A549 (cell line): ENCODE data around the gene SLC6A16. TPM values are rescaled to one million over a fixed set of nuclear protein-coding genes. Genes with fewer than 3 reads are reported as not detected.
A peak's percentile ranks its signal among the peaks of the same experiment; 100 is the strongest.
"Not testable (repeated sequence)": the region's sequence is repeated elsewhere in the genome, so short reads cannot be mapped to it uniquely, and the experiment has no call there.

Source experiments
- ATAC-seq, 2 experiments: fragments of 200-7000 bp in 1 of 2; fragments of >200 bp in 1 of 2; cut with Nextera tagmentation in 1 of 2; cut with Tn5 transposase in 1 of 2; 3 replicates each; pipeline versions ENCODE4 v1.8.0 to v1.9.1; 2018 to 2020; ENCODE audit warnings: mild to moderate bottlenecking in 1 of 2, moderate library complexity in 1 of 2
- CTCF ChIA-PET: fragments of 300-600 bp; sonication (Branson Sonifier 250); formaldehyde crosslinking; extraction: SDS; loops from one replicate; lab custom pipeline; 2021; ENCODE audit warnings: antibody characterized with exemption, inconsistent platforms; lab: Yijun Ruan, JAX
- POLR2A ChIA-PET: fragments of 350-600 bp; formaldehyde crosslinking; extraction: SDS; loops from one replicate; lab custom pipeline; 2021; ENCODE audit warnings: antibody characterized with exemption, inconsistent platforms; lab: Yijun Ruan, JAX
- DNase-seq, 2 experiments: peaks; one replicate each; pipeline versions ENCODE4 v3.0.0 to v3.0.0-alpha.2; 2011 to 2016; ENCODE audit warnings: low read depth in 1 of 2, low spot score in 1 of 2
- FAIRE-seq: peaks from 2 replicates; lab custom pipeline; 2011; peaks lifted over from hg19 to GRCh38; lab: Jason Lieb, UNC
- H3K27ac ChIP-seq, 2 experiments: fragments of >200 bp; sonication (Bioruptor Twin); formaldehyde crosslinking; 3 replicates each; pipeline ENCODE4 v1.5.1; 2016 to 2017
- H3K4me1 ChIP-seq: fragments of >200 bp; sonication (Bioruptor Twin); formaldehyde crosslinking; 3 replicates; pipeline ENCODE4 v1.6.1; 2016
- H3K4me2 ChIP-seq: fragments of >200 bp; sonication (Bioruptor Twin); formaldehyde crosslinking; 3 replicates; pipeline ENCODE4 v1.6.1; 2016
- H3K4me3 ChIP-seq: fragments of >200 bp; sonication (Bioruptor Twin); formaldehyde crosslinking; 3 replicates; pipeline ENCODE4 v1.5.1; 2016
- H3K9me3 ChIP-seq: fragments of >200 bp; sonication (Bioruptor Twin); formaldehyde crosslinking; 3 replicates; pipeline ENCODE4 v1.6.1; 2016
- CBX2 ChIP-seq: fragments of 200-600 bp; sonication (generic); IDR thresholded peaks from 2 replicates; pipeline ENCODE4 v1.6.1; 2016; ENCODE audit warnings: low read depth, mild to moderate bottlenecking, borderline replicate concordance
- CEBPB ChIP-seq, 2 experiments: fragments of >200 bp in 1 of 2; sonication (Bioruptor Twin) in 1 of 2; formaldehyde crosslinking in 1 of 2; IDR thresholded peaks; 2 replicates each; pipeline ENCODE4 v1.6.1; 2012 to 2016
- GATA3 ChIP-seq: IDR thresholded peaks from 2 replicates; pipeline ENCODE4 v1.6.1; 2012; ENCODE audit warnings: borderline replicate concordance
- HEYL ChIP-seq: fragments of 250-450 bp; sonication (Bioruptor Pico); IDR thresholded peaks from 2 replicates; pipeline ENCODE4 v1.8.0; 2021; ENCODE audit warnings: mild to moderate bottlenecking, moderate library complexity
- JUNB ChIP-seq: fragments of >200 bp; sonication (Bioruptor Twin); formaldehyde crosslinking; IDR thresholded peaks from 2 replicates; pipeline ENCODE4 v1.6.1; 2016
- KDM1A ChIP-seq: fragments of 200-600 bp; sonication (generic); IDR thresholded peaks from 2 replicates; pipeline ENCODE4 v1.6.1; 2016; ENCODE audit warnings: low read depth, mild to moderate bottlenecking
- POLR2AphosphoS2 ChIP-seq: conservative IDR thresholded peaks from 2 replicates; pipeline ENCODE4 v1.6.1; 2012; ENCODE audit warnings: low read length, improper control_type of control experiment, inconsistent platforms
- RAD21 ChIP-seq, 2 experiments: fragments of >200 bp in 1 of 2; sonication (Bioruptor Twin) in 1 of 2; formaldehyde crosslinking in 1 of 2; IDR thresholded peaks in 1 of 2; conservative IDR thresholded peaks in 1 of 2; 2 replicates in 1 of 2; 3 replicates in 1 of 2; pipeline ENCODE4 v1.6.1; 2012 to 2018; ENCODE audit warnings: inconsistent platforms in 1 of 2
- RCOR1 ChIP-seq: fragments of 150-350 bp; IDR thresholded peaks from 2 replicates; pipeline ENCODE4 v1.6.1; 2014; ENCODE audit warnings: antibody characterized with exemption, low read length, low read depth
- REST ChIP-seq: fragments of 200-600 bp; sonication (generic); IDR thresholded peaks from 2 replicates; pipeline ENCODE4 v1.6.1; 2016; ENCODE audit warnings: antibody characterized with exemption, mild to moderate bottlenecking, moderate library complexity
- TP53 ChIP-seq: fragments of 250-450 bp; sonication (Bioruptor Pico); IDR thresholded peaks from 2 replicates; pipeline ENCODE4 v1.5.0; 2021; ENCODE audit warnings: mild to moderate bottlenecking, moderate library complexity
- USF2 ChIP-seq: fragments of 450-650 bp; IDR thresholded peaks from 2 replicates; pipeline ENCODE4 v1.6.1; 2014; ENCODE audit warnings: antibody characterized with exemption
- ZNF302 ChIP-seq: fragments of 250-450 bp; sonication (Bioruptor Pico); IDR thresholded peaks from 2 replicates; pipeline ENCODE4 v1.9.0; 2021; ENCODE audit warnings: inconsistent platforms, mild to moderate bottlenecking, moderate library complexity
- WGBS: methylation state at CpG from one replicate; pipeline ENCODE4 v1.1.6; 2017; ENCODE audit errors: missing lambda C conversion rate; 5-methylcytosine and 5-hydroxymethylcytosine counted together
- polyA minus RNA-seq: library from RNA; depleted of rRNA, polyadenylated mRNA; stranded (reverse); fragments of >200 nt; gene quantifications from 2 replicates; pipeline ENCODE4 v1.2.3, GENCODE V29; 2011; rRNA and poly(A)+ RNA removed
- polyA plus RNA-seq, 4 experiments: library from polyadenylated mRNA; depleted of rRNA in 3 of 4; stranded (reverse); fragments of >200 nt; fragmentation: RNase III in 1 of 4; extraction: RNeasy Plus Mini Kit Qiagen cat#74134 plus additional on column Dnase treatment in 1 of 4; gene quantifications; 2 replicates in 3 of 4; 3 replicates in 1 of 4; pipeline ENCODE4 v1.2.3, GENCODE V29; 2011 to 2017

The SLC6A16 gene
- polyA plus RNA-seq (2011; rRNA removed) (5.9 and 8.6 TPM in 2 replicates), polyA plus RNA-seq (2017; fragmentation: RNase III; extraction: RNeasy Plus Mini Kit Qiagen cat#74134 plus additional on column Dnase treatment) (2.4 to 3.2 TPM (median 3.2 TPM) in 3 replicates), polyA minus RNA-seq (3.0 and 5.4 TPM in 2 replicates)
- polyA plus RNA-seq (2012; cell fraction: cytosol; rRNA removed): 1.2 and 1.9 TPM in 2 replicates
- 7.1 and 17.4 TPM in 2 replicates for polyA plus RNA-seq (2012; cell fraction: nucleus; rRNA removed)

- DNase-seq: no peak
- Histone ChIP-seq H3K27ac (no peak within 1 kb of the TSS), H3K4me2 (no peak within 1 kb of the TSS), H3K9me3 (peaks cover 10% of the 10 kb centered on the region; the same call in 1 of the 3 replicates), H3K4me1 (no peaks in the 10 kb centered on the region), H3K4me3 (no peak within 1 kb of the TSS)
- 95% methylated on average over 38 of the region's 38 CpGs for WGBS
- ChIA-PET CTCF (interaction anchor here (0.6 to 4.2 kb wide), 12 partner anchors 10 to 227 kb away, joined by 3 to 25 read pairs (median 3); no protein-coding TSS in a partner anchor), POLR2A (no interaction called here)
- no peak for ATAC-seq
- FAIRE-seq: no peak
- TF ChIP-seq ZNF302 (CRISPR knock-in tag) (no peak), RCOR1 (no peak), CBX2 (no peak), POLR2AphosphoS2 (no peak), KDM1A (no peak), USF2 (no peak)
Measured at GRCh38 chr19:49324801-49325576, at the start of gene SLC6A16. Gene SLC6A16, minus strand, starts transcription at chr19:49325191. Its CDS starts 13,844 bp downstream, at chr19:49311347.

GRCh38 chr19:49373174-49373573 lies 48.2 kb upstream of the SLC6A16 start:
- CTCF ChIA-PET: interaction anchor here (0.7 to 12.9 kb wide), 6 partner anchors 14 to 78 kb away, joined by 3 to 108 read pairs (median 4); partner anchors contain the start of gene KASH5
- 50% methylated on average over 3 of the region's 3 CpGs for WGBS
- FAIRE-seq, ATAC-seq, H3K4me3 ChIP-seq, H3K27ac ChIP-seq, POLR2A ChIA-PET, DNase-seq, H3K4me1 ChIP-seq, H3K4me2 ChIP-seq: not testable (repeated sequence)
- peaks cover 23% of the 10 kb centered on the region for H3K9me3 ChIP-seq

GRCh38 chr19:49371184-49371583 lies 46.2 kb upstream of the SLC6A16 start:
- Histone ChIP-seq H3K4me1 (no peaks in the 10 kb centered on the region), H3K4me2 (no peak overlapping the region), H3K27ac (no peak overlapping the region), H3K4me3 (no peak overlapping the region), H3K9me3 (peaks cover 25% of the 10 kb centered on the region)
- no peak for ATAC-seq
- DNase-seq: no peak
- CTCF ChIA-PET: interaction anchor here (1.4 to 1.9 kb wide), 4 partner anchors 70 to 176 kb away, joined by 3 to 8 read pairs (median 6); no protein-coding TSS in a partner anchor
- 63% methylated on average over 3 of the region's 3 CpGs for WGBS
- TF ChIP-seq CEBPB (IDR thresholded peaks at IDR 0.05) (peak in 1 of 2 experiments; percentile 29; a peak in 2 of 4 replicates), GATA3 (no peak)
- TF ChIP-seq, all 56 proteins: peak for 1
- POLR2A ChIA-PET: no interaction called here
- FAIRE-seq: no peak

- no peak for TF ChIP-seq JUNB
- no peak for TF ChIP-seq TP53
- no peak for TF ChIP-seq REST
- no peak for TF ChIP-seq ZNF302 (CRISPR knock-in tag)
- no peak for TF ChIP-seq RCOR1
- TF ChIP-seq HEYL (CRISPR knock-in tag): no peak
- TF ChIP-seq RAD21 (conservative IDR thresholded peaks at IDR 0.05 in 1 of 2, IDR thresholded peaks at IDR 0.05 in 1 of 2): no peak
- Histone ChIP-seq H3K4me2 (no peak overlapping the region), H3K27ac (no peak overlapping the region), H3K4me1 (peaks cover 7% of the 10 kb centered on the region; the same call in 2 of the 3 replicates), H3K4me3 (no peak overlapping the region), H3K9me3 (peaks cover 25% of the 10 kb centered on the region)
- WGBS: 66% methylated on average over 5 of the region's 5 CpGs
- ATAC-seq (no peak), FAIRE-seq (peak; percentile 73), DNase-seq (no peak)
- CTCF ChIA-PET: interaction anchor here (0.6 to 4.7 kb wide), 2 partner anchors 23 to 109 kb away, joined by 6 to 34 read pairs; no protein-coding TSS in a partner anchor
- POLR2A ChIA-PET: no interaction called here
Measured at GRCh38 chr19:49368711-49369358, 43.8 kb upstream of the SLC6A16 start.
